HK-2 (cell line): Measurements from ENCODE around the gene PDE4B.

Source experiments
- DNase-seq: peaks from one replicate; pipeline ENCODE4 v3.0.0-alpha.2; 2018; ENCODE audit not compliant: unreplicated experiment

Gene PDE4B

DNA sequence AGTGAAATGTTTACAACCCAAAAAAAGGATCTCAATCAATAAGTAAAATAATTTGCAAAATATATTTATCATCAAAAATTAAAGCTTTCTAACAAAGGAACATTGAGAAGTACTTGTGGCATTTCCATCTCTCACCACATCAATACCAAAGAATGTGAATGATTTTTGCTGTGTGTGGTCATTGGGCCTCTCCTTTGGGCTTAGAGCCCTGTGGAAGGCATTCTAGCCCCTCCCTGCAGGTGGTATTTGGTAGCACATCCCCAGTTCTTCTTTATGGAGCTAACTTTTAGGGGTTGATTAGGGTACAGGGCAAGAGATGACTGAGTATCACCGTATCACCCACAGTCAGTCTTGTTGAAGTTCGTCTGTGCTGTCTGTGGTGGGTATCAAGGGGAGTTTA is 447.1 kb downstream of the PDE4B start:
- DNase-seq: no peak

DNA sequence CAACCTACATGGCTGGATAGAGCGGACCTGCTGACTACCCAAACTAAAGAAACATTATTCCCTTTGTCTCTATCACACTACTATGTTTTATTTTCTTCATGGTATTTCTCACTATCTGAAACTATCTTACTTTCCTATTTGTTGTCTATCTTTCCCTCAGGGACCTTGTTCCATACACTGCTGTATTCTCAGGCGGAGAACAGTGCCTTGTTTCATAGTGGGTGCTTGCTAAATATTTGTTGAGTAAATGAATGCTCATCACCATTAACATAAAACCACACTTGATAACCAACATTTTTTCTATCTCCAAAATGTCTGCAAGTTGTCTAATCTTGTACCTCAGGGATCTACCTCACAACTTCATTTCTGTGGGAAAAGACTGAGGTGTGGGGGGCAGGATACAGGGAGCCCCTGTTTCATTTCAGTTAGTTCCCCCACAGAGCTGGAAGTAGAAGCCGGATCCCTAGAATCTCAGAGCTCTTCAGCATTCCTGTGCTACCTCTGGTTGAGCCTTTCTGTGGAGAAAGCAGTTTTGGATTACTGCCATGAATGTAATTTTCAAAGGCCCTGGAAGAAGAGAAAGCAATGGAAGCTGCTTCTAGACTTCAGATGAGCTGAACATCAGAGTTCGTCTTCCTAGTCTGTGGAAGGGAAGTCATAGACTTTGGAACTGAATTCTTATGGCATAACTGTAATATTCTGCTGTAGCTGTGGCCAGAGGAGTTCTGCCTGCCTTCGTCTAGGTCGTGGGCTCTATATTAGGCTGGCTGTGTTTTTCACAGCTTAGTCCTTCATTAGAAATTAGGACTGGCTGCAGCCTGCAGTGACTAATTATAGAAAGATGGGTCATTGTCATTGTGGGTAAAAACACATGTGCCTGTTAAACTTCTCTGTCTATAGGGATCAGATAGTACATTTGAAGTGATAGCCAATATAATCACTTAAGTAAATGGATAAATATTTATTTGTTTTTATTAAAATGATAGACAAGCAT is 448.1 kb downstream of the PDE4B start:
- DNase-seq: no peak

DNA sequence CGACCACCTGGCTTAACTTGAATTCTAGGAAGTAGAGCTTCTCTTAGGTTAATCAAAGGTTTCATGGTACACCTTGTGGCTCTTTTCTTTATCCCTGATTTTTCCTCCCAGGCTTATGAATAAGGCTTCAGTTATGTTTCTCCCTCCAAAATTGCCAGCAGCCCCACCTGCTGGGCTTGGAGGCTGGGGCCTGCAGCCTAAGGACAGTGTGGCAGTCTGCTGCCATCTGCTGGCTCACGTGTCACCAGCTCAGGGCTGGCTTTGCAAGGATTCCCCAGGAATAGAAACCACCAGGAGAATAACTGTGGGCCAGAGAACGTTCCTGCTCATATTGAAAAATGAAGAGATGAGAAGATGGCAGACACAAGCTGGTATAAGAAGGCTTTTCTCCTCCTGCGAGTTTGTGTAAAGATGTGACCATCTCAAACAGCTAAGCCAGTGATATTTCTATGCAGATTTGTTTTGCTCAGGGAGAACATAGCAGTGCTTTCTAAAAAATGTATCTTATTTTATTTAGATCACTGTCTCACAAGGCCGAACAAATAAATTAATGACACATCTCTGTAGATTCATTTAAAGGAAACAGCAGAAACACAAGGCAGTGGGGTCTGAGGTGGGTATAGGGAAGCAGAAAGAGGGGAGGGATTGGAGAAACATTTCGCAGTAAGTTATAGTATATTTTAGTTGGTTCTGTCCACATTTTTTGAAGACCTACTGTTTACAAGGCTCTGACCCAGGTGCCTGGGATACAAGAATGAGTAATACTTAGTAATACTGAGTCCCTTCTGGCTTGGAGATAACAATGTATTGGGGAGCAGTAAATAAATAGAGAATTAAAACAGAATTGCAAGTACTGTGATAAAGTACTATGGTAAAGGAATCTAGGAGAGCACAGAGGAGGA is 450.2 kb downstream of the PDE4B start:
- DNase-seq: peak; percentile 68

DNA sequence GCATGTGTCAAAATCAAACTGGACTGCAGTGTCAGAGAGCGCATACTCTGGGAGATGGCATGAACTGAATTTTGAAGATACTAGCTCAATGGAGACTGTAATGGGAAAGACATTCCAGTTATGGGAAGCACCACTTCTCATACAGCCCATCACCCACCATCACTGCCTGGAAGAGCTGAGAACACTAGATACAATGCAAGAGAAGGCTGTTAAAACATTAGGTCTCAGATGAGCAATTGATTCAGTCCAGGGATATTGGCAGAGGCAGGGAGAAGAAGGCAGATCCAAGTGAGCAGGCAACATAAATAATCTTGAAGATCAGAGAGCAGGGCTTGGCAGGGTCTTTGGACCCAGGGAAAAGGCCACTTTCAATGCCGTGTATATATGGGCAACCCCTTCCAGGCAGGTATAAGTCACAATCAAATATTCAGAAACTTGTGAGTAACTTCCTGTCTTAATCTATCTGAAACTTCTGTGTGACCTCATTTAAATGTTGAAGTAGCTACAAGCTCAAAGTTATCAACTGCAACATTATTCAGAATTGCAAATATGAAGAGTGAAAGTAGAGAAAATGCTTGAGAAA is 450.9 kb downstream of the PDE4B start:
- DNase-seq: no peak

DNA sequence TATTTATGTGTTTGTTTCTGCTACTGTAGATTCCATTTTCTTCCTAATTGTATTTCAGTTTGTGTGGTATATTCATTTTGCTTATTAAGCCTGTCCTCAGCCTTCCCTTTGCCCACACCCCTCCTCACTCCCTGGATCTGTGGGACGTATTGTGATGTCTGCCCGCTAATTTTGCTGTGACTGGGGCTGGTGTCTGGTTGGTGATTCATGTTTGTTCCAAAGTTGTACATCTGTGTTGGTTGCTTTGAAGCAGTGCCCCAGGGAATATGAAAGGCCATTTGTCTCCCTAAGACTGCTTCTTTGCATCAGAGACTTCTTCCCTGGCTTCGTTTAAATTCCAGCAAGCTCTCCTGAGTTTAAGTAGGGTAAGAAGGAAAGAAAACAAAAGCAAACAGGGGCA is 451.7 kb downstream of the PDE4B start:
- no peak for DNase-seq

DNA sequence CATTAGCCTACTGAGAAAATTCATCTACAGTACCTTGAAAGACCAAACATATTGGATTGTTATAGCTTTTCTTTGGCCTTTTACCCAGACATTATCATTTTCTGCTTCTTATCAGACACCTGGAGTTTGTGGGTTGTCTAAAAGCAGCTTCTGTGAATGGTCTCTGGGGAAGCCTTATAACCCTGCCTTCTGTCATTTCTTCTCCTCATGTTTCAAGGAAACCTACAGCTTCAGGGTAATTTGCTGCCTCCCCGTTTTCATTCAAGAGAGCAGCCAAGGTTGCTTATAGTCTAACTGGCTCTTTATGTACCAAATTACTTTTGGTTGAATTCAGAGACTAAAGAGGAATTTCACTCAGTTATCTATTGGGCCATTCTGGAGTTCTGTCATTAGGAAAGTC is 453.0 kb downstream of the PDE4B start:
- no peak for DNase-seq

DNA sequence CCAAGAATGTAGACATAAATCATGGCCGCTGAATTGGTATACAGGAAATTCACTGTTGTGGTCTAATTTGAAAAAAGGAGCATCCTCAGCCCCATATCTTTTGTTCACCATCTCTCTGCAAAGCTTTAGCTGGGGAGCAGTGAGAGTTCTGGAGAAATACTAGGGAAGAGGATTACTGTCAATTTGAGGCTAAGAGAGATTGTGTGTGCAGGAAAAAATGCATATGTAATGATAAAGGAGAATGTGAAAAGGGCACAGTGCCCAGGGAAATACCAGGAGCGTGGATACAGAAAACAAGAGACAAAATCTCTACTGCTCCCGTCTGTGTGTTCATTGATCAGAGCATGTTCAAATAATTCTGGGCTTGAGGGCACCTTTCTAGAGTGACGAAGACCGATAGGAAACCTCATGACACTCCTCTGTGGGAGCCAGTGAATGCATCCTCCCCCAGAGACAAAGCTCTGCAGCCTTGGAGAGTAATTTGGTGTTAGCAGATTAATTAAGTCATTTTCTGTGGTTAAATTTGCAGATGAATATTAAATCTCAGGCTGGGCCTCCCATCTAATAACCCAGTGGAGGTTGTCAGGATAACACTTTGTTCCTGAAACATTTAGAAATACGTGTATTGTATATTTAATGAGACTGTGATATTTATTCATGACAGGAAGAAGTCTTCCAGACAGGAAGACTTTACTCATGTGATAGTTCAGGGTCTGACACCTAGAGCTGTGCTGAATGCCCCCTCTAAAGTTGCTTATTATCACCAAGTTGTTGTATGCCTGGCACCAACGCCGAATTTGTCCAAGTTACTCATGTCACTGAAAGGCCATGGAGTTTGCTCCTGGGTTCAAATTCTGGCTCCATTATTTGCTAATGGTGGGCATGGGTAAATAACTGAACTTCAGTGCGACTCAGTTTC is 453.9 kb downstream of the PDE4B start:
- no peak for DNase-seq

DNA sequence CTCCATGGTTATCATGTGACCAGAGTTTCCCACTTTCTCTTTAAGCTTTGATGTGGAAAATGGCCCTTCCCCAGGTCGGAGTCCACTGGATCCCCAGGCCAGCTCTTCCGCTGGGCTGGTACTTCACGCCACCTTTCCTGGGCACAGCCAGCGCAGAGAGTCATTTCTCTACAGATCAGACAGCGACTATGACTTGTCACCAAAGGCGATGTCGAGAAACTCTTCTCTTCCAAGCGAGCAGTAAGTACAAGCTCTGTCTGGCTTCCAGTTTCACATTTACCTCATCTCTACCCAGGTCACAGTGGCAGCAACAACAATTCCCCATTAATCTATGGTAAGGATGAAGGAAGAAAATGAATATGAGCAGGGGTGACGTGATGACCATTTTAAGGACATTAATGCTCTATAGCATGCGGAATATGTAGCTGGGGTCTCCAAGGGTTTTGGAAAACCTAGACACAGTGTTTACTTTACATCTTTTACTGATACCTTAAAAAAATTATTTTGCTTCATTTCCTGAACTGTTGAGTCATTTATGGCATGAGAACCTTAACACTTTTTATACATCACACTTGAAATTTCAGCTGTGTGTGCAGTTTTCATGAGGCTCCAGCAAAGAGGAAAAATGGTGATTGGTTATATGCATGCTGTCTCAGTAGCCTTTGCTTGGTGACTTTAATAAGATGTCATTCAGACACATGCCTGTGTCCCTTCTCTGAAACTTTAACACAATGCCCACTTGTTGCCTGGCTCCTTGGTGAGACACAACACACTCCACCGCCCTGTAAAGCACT is 454.9 kb downstream of the PDE4B start:
- no peak for DNase-seq

DNA sequence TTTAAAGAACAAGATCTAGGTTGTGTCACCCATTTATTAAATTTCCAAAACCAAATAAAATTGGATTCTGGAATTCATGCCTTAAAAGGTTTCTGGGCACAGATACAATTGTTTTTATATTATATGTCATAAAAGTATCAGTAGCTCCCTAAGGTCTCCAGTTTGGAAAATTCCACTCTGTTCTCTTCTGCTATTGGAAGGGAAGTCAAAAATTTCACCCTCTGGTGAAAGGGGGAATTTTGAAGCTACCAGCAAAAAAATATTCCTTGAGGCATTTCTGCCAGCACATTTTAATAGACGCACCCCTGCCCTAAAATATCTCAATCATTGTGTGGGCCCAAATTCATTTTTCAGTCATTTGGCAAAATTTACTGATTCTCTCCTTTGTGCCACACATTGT is 455.6 kb downstream of the PDE4B start:
- DNase-seq: no peak

DNA sequence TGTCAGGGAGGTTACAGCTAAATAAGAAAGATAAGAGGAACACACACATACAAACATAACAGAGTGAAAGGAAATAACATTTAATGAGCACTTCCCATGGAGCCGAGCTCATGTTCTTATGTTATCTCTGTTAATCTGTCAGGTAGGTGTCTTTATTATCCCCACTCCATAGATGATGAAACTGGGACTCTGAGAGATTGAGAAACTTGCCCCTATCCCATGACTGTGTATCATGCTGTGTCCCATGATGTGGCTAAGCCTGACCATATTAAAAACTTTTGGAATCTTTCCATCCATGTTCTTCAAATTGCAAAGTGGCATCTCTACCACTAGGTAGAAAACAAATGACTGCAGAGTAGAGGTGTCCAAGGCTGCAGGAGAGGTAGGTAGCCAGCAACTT is 456.1 kb downstream of the PDE4B start:
- no peak for DNase-seq

DNA sequence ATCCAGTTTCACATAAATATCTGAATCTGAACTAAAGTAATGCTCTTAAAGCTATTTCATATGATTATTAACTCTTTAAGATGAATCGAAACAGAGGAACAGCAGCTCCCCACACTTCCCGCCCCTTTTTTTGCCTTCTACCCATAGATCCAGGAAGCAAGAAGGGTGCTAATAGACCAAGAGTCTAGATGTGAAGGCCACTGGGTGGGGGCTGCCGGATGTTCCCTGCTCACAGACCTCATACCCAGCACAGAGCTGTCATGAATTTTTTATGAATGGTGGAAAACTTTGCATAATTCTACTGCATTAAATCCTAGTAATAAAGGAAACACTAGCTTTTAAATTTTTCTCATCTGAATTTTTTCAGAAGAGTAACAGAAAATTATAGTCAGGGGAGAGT is 457.4 kb downstream of the PDE4B start:
- no peak for DNase-seq

DNA sequence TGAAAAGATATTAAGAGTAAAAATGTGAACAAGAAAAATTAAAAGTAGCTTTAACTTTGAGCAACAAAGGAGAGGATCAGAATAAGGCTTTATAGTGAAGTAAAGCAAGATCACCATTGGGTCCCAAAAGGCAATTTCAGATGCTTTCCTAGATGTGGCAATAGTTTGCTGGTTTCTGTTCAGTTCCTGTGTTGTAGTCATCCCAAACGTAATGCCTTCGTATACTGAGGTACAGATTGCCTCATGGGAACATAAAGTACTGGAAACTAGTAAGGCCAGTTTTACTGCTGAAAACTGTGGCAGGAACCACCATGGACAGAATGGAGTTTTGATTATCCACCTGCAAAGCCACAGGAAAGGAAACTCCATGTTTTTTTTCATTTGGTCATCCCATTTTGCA is 457.8 kb downstream of the PDE4B start:
- no peak for DNase-seq

DNA sequence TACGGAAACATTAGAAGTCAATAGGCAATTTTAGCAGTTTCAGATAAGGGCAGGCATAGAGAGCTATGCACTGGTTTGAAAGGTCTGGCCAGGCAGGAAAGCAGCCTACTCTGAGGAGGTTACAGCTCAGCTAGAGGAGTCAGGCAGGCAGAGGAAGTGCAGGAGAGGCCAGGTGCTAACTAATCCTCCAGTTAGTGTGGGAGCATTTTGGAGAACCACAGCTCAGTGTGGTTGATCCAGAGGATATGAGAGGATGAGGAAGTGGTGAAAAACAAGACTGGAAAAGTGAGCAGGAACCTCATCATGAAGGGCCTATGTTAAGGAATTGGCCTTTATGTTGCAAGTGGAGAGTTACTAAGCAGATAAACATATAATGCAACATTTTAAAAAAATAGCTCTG is 458.9 kb downstream of the PDE4B start:
- no peak for DNase-seq

DNA sequence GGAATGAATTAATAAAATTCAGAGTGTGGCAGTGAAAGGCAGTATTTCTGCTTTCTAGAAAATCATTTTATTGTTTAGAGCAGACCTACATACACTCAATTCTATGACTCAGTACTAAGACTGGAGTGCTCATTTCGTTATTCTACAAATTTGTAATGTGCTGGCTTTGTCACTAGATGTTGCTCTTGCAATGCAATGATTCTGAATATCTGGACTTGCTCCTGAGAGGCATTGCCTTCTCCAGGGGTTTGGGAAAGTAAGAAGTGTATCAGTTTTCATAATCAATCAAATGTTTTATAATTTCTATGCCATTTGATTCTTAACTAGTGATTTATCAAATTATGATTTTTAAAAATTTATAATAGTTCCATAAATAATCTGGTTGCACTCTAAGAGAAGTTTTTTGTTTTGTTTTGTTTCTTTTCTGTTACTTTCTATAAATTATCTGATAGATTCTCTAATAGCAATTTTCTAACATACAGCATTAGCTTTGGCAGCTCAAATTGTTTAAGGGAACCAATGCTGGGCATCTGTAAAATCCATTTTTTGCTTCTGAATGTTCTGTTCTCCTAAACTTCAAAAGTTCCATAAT is 460.7 kb downstream of the PDE4B start:
- DNase-seq: no peak

DNA sequence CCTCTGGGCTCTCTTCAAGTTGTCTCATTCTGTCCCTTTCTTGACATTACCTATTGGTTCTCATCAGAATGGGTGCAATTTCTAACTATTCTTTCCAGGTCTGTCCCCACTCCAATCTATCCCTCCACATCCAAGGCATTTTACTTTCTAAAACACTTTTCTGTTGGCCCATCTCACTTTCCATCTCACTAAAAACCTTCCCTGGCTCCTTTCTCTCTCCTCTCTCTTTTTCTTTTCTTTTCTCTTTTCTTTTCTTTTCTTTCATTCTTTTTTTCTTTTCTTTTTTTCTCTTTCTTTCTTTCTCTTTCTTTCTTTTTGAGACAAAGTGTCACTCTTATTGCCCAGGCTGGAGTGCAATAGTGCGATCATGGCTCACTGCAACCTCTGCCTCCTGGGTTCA is 462.1 kb downstream of the PDE4B start:
- DNase-seq: no peak

DNA sequence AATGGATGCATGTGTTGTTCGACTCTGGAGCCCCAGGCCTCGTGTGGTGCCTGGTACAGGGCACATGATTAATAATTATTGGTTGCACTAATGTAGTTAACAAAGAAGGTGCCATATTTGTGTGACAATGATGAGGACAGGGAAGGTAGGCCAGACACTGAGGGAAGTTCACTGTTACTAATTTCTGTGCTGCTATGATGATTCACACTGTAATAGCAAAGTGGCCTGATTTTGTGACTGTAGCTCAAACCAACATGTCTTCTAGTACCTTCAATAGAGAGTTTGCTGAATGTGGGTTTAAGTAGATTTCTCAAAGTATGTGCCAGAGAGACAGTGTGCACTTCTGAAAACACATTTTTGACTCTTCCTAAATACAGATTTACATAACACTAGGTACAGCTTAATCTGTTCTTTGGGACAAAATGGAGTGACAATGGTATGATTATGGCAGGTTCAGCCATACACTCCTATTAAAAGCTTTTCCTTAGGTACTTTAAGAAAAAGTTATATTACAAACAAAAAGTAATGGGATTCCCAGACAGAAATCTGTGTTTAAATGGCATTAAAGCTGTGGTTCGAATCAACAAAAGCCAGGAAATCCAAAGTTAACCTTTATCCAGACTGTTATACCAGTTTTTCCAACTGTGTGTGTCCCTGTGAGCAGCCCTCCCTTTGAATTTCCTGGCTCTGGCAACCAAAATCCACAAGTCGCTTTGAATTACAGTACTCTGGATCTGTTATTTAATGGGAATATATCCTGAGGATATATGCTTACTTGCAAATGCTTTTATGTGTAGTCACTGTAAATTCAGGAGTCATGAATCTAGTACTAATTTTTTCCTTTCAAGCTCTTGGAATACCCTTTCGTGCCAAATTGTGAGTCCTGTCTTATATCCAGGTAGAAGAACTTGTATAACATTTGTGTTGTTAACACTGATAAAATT is 464.2 kb downstream of the PDE4B start:
- DNase-seq: no peak

DNA sequence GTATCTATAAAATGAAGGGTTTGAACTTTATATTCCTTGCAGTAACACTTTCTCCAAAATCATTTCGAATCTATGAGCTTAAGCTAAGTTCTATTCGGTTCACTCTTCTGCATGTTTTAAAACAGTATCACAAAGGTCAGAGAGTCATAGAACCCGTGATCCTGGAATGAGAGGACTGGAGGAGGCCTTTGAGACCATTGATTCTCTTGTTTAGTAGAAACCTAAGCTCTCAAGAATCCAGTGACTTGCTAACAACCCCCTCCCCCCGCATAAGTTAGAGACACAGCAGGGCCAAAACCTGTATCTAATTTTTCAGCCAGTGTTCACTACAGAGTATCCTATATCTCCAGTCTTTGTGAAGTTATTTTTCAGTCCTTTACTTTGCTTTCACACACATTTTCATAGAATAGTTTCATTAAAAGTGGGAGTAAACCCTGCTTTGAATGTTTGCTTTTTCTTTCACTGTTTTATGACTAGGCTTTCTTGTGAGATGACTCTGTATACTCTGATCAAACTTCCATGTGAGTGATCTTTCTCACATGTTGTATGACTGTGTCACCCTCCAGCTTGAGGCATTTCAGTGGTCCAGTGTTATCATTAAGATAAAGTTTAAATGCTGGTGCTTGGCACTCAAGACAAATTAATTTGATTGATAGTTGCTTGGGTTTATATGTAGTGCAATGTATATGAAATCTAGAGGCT is 465.9 kb downstream of the PDE4B start:
- no peak for DNase-seq

DNA sequence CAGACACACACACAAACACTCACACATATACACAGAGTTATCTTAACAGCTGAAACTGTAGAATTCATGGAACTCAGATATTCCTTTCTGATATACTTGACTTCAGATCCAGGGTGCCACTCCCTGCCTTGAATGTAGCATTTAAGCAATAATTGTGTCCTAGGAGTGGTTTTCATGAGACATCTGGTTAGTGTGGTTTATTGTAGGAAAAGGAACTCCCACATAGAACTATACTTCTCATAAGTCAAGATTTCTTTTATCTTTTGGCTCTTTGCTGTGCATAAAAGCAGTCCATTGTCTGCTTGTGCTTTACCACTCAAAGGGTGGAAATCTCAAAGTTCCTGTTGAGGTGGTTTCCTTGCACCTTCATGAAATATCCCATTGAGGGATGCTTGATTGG is 468.7 kb downstream of the PDE4B start:
- DNase-seq: no peak
